Measurements from ENCODE around the gene NFE2L2. TPM values are rescaled to one million over a fixed set of nuclear protein-coding genes. Genes with fewer than 3 reads are reported as not detected.
"Not testable (repeated sequence)": the region's sequence is repeated elsewhere in the genome, so short reads cannot be mapped to it uniquely, and the experiment has no call there.

The NFE2L2 gene
- total RNA-seq = 79.1 and 89.3 TPM in 2 replicates

DNA sequence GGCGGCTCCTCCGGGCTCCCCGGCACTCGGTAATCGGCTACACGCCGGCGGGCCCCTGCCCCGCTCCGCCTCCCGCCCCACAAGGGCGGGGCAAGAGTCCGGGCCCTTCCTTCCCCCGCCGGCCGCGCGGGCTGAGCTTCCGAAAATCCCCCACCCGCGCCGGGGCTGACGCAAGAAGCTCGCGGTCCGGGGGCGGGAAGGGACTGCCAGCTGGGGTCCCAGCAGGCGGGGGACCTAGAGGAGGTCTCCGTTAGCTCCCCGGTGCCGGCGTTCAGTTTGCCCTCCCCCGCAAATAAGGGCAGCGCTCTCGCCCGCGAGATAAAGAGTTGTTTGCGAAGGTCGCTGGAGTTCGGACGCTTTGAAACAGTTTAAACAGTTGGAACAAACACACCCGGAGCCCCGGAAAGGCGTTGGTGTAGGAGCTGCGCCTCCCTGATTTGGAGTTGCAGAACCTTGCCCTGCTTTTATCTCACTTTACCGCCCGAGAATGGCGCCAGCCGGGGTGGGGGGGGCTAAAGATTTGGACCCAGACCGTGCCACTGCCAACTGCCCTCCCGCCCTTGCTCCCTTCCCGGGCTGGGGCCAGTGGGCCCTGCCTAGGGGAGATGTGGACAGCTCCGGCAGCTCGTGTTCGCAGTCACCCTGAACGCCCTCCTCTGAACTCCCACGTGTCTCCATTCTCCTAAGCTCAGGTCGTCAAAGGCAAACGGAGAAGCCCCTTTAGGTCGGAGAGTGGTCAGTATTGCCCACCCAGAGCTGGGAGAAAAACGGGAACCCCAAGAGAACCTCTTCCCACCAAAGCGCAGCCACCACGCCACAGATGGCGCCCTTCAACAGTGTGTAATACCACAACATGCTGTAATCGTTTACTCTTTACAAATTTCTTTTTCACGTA, at the start of gene NFE2L2:
NFE2L2 (minus strand) TSS at position 35 of the 895 bp plus-strand sequence. CDS start 151 bp downstream, outside the sequence.
- H3K27me3 Mint-ChIP-seq = no peaks in the 10 kb centered on the region
- intact Hi-C loops (cut with micrococcal nuclease) = loop anchor here (1.0 to 5.0 kb wide), 6 partner anchors 16 to 1214 kb away; partner anchors contain the start of gene FKBP7
- H3K9me3 Mint-ChIP-seq = no peaks in the 10 kb centered on the region
- peak within 1 kb of the TSS; percentile 100 for H3K27ac Mint-ChIP-seq
- CTCF ChIA-PET = interaction anchor here (0.9 to 6.3 kb wide), 11 partner anchors 9 to 151 kb away, joined by 3 to 143 read pairs (median 22); partner anchors contain the start of gene HNRNPA3
- H3K4me1 Mint-ChIP-seq = peaks cover 52% of the 10 kb centered on the region
- ATAC-seq (ENCODE audit: low read depth) (peak; percentile 70), DNase-seq (peak; percentile 96)
- peaks cover 20% of the 10 kb centered on the region for H3K36me3 Mint-ChIP-seq (ENCODE audit: low read depth)
- POLR2A ChIA-PET = interaction anchor here (0.5 to 7.8 kb wide), 36 partner anchors 8 to 1266 kb away, joined by 3 to 255 read pairs (median 7); partner anchors contain the start of genes AGPS, HNRNPA3, PJVK and PRKRA
- TF ChIP-seq, protein P1, sequence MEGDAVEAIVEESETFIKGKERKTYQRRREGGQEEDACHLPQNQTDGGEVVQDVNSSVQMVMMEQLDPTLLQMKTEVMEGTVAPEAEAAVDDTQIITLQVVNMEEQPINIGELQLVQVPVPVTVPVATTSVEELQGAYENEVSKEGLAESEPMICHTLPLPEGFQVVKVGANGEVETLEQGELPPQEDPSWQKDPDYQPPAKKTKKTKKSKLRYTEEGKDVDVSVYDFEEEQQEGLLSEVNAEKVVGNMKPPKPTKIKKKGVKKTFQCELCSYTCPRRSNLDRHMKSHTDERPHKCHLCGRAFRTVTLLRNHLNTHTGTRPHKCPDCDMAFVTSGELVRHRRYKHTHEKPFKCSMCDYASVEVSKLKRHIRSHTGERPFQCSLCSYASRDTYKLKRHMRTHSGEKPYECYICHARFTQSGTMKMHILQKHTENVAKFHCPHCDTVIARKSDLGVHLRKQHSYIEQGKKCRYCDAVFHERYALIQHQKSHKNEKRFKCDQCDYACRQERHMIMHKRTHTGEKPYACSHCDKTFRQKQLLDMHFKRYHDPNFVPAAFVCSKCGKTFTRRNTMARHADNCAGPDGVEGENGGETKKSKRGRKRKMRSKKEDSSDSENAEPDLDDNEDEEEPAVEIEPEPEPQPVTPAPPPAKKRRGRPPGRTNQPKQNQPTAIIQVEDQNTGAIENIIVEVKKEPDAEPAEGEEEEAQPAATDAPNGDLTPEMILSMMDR (IDR thresholded peaks at IDR 0.05) = no peak
- H3K4me3 Mint-ChIP-seq = peak within 1 kb of the TSS; percentile 97

DNA sequence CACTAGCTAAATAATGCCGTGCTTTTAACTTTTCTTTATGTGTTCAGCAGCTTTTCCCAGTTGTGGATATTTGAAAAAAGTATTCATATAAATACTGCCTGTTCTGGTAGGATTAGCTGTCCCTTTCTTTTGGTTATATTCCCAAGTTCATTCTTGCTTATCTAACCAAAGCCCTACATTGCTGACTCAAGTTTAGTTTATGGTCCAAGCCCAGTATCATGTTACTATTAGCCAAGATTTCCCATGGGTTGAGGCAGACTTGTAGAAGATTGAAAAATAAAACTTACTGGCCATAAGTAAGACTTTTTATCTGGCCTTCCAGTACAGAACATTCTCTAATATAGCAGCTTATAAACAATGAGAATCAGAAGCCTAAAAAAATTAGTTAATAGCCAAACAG, 49.7 kb upstream of the NFE2L2 start:
- Mint-ChIP-seq H3K4me3 (no peak overlapping the region), H3K27ac (no peak overlapping the region), H3K4me1 (no peaks in the 10 kb centered on the region), H3K27me3 (no peaks in the 10 kb centered on the region), H3K36me3 (ENCODE audit: low read depth) (no peaks in the 10 kb centered on the region), H3K9me3 (peaks cover 5% of the 10 kb centered on the region)
- ATAC-seq (ENCODE audit: low read depth) = no peak
- intact Hi-C loops (cut with micrococcal nuclease) = no loop called here
- TF ChIP-seq, protein P1 (IDR thresholded peaks at IDR 0.05) = no peak
- DNase-seq = no peak
- ChIA-PET CTCF (no interaction called here), POLR2A (interaction anchor here (1.8 kb wide), 1 partner anchor 51 kb away, joined by 4 read pairs; no protein-coding TSS in a partner anchor)

DNA sequence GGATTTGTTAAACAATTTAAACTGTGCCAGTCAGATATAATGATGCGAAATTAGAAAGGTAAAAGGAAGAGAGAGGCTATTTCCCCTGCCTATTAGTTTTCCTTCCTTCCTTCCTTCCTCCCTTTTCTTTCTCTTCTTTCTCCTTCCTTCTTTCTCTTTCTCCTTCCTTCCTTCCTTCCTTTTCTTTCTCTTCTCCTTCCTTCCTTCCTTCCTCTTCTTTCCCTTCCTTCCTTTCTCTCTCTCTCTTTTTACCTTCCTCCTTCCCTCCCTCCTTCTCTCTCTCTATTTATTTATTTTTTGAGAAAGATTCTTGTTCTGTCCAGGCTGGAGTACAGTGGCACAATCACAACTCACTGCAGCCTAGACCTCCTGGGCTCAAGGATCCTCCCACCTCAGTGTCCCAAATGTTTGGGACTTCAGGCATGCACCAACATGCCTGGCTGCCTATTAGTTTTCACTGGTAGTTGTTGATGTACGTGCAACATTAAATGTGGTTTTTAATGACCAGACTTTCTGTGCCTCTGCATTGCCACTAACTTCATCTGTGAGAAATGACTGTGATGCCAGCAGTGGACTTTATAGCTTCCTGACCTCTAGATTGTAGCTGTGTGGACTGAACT, 48.7 kb upstream of the NFE2L2 start:
- intact Hi-C loops (cut with micrococcal nuclease) = no loop called here
- TF ChIP-seq, protein P1 (IDR thresholded peaks at IDR 0.05) = no peak
- Mint-ChIP-seq H3K4me3 (no peak overlapping the region), H3K36me3 (ENCODE audit: low read depth) (no peaks in the 10 kb centered on the region), H3K27ac (no peak overlapping the region), H3K9me3 (peaks cover 5% of the 10 kb centered on the region), H3K4me1 (no peaks in the 10 kb centered on the region), H3K27me3 (no peaks in the 10 kb centered on the region)
- ATAC-seq (ENCODE audit: low read depth) (no peak), DNase-seq (no peak)
- CTCF ChIA-PET = no interaction called here
- POLR2A ChIA-PET = interaction anchor here (1.8 kb wide), 1 partner anchor 50 kb away, joined by 4 read pairs; no protein-coding TSS in a partner anchor

DNA sequence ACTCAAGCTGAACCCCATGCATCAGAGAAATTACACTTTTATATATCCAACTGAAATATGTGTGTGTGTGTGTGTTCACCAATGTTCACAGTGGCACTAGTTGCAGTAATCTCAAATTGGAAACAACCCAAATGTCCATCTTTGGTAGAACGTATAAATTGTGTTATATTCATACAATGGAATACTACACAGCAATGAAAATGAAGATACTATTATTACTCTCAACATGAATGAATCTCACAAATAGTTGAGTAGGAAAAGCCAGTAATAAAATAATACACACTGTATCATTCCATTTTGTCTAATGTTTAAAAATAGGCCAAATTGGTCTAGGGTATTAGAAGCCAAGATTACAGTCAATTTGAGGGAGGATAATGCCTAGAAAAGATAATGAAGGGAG, 48.0 kb upstream of the NFE2L2 start:
- no peak overlapping the region for H3K27ac Mint-ChIP-seq
- peaks cover 5% of the 10 kb centered on the region for H3K9me3 Mint-ChIP-seq
- no peak for DNase-seq
- no peaks in the 10 kb centered on the region for H3K36me3 Mint-ChIP-seq (ENCODE audit: low read depth)
- ChIA-PET POLR2A (interaction anchor here (1.8 kb wide), 1 partner anchor 49 kb away, joined by 4 read pairs; no protein-coding TSS in a partner anchor), CTCF (no interaction called here)
- H3K27me3 Mint-ChIP-seq = no peaks in the 10 kb centered on the region
- intact Hi-C loops (cut with micrococcal nuclease) = no loop called here
- H3K4me3 Mint-ChIP-seq = no peak overlapping the region
- H3K4me1 Mint-ChIP-seq = no peaks in the 10 kb centered on the region
- ATAC-seq (ENCODE audit: low read depth) = no peak
- TF ChIP-seq, protein P1 (IDR thresholded peaks at IDR 0.05) = no peak

DNA sequence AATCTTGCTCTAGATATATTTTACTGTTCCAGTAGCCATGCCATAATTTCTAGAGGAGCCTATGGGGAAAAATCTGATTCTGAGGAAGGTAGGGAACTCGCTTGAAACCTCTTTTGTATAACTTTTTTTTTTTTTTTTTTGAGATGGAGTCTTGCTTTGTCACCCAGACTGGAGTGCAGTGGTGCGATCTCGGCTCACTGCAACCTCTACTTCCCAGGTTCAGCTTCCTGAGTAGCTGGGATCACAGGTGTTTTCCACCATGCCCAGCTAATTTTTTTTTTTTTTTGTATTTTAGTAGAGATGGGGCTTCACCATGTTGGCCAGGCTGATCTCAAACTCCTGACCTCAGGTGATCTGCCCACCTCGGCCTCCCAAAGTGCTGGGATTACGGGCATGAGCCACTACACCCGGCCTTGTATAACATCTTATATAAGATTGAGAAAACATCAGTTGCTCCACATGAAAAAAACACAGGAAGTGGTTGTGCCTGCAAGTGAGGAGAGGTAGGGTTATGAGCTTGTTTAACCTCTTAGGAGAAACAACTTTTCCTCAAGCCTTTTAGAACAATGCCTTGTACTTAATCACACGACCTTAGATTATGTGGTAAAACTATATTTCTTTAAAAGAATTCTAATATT, 45.3 kb upstream of the NFE2L2 start:
- H3K27me3 Mint-ChIP-seq; H3K4me3 Mint-ChIP-seq; H3K9me3 Mint-ChIP-seq; DNase-seq; H3K27ac Mint-ChIP-seq; intact Hi-C loops (cut with micrococcal nuclease); H3K36me3 Mint-ChIP-seq (ENCODE audit: low read depth); ATAC-seq (ENCODE audit: low read depth); H3K4me1 Mint-ChIP-seq: not testable (repeated sequence)
- ChIA-PET POLR2A (interaction anchor here (0.7 kb wide), 1 partner anchor 156 kb away, joined by 4 read pairs; no protein-coding TSS in a partner anchor), CTCF (interaction anchor here (0.7 kb wide), 1 partner anchor 145 kb away, joined by 3 read pairs; no protein-coding TSS in a partner anchor)
